ENCODE data around the gene PLEKHM3.

Gene PLEKHM3

DNA sequence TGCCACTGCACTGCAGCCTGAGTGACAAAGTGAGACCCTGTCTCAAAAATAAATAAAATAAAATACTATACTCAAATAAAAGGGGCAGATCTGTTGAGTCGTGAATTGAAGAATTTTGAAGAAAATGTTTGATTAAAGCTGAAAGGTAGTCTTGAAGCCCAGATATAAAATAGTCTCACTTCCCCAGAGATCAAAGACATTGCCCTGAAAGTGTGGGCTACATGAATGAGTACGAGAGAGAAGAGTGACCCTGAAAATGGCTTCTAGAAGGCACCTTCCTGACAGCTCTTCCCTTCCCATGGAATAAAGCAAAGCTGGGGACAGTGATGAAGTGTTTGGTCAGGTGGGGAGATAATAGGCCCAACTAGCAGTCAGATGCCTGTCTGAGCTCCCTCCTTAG lies 241.8 kb downstream of the PLEKHM3 start:
- DNase-seq, result no peak

GRCh38 chr2:207782238-207783030 lies 242.9 kb downstream of the PLEKHM3 start:
- no peak for DNase-seq

GRCh38 chr2:207779523-207779922 lies 245.8 kb downstream of the PLEKHM3 start:
- no peak for DNase-seq

- no peak for DNase-seq
Observed at GRCh38 chr2:207778298-207778882, 246.9 kb downstream of the PLEKHM3 start.

DNA sequence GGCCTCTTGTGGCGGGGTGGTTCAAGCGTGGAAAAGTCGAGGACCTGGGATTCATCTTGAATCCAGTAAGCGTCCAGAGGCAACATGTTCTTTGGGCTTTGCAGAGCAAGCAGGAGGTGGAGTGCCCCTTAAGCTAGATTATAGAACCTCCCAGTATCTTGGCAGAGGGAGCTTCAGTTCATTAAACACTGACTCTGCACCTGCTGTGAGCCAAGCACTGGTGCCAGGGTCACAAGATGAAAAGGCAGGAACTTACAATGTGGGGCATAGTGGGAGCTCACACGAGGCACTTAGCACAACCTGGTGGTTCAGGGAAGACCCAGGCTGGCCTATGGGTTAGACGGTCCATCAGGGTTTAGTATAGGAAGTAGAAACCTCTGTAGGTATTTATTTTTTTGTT lies 248.2 kb downstream of the PLEKHM3 start:
- no peak for DNase-seq

- DNase-seq, result no peak
Observed at GRCh38 chr2:207775473-207775872, 249.9 kb downstream of the PLEKHM3 start.

- DNase-seq, result no peak
Observed at GRCh38 chr2:207772844-207773205, 252.5 kb downstream of the PLEKHM3 start.

GRCh38 chr2:207772081-207772843 lies 253.1 kb downstream of the PLEKHM3 start:
- DNase-seq, result no peak

- no peak for DNase-seq
Observed at GRCh38 chr2:207771421-207771820, 253.9 kb downstream of the PLEKHM3 start.

Data from stimulated activated naive CD4-positive, alpha-beta T cell (primary cell).